Endodermal cell (in vitro differentiated cells): ENCODE measurements around the gene ZNF750. TPM values are rescaled to one million over a fixed set of nuclear protein-coding genes. Genes with fewer than 3 reads are reported as not detected.

Experiments
- DNase-seq: peaks from one replicate; pipeline ENCODE4 v3.0.0-alpha.2; 2017
- H3K27ac ChIP-seq: 2 replicates; pipeline ENCODE4 v1.5.1; 2013; ENCODE audit warnings: mild to moderate bottlenecking, low read depth, low read length, moderate library complexity
- H3K27me3 ChIP-seq: 2 replicates; pipeline ENCODE4 v1.6.1; 2013; ENCODE audit warnings: mild to moderate bottlenecking, low read length, moderate library complexity; ENCODE audit not compliant: insufficient read depth, control insufficient read depth, poor library complexity, severe bottlenecking
- H3K36me3 ChIP-seq: 2 replicates; pipeline ENCODE4 v1.7.0; 2013; ENCODE audit warnings: mild to moderate bottlenecking, low read length, moderate library complexity; ENCODE audit not compliant: control insufficient read depth, insufficient read depth
- H3K4me1 ChIP-seq: one replicate; pipeline ENCODE4 v1.7.0; 2013; ENCODE audit warnings: low read length; ENCODE audit not compliant: control insufficient read depth, insufficient read depth
- H3K4me3 ChIP-seq: 2 replicates; pipeline ENCODE4 v1.5.1; 2013; ENCODE audit warnings: mild to moderate bottlenecking, low read length, moderate library complexity
- H3K9ac ChIP-seq: 2 replicates; pipeline ENCODE4 v1.6.1; 2013; ENCODE audit warnings: mild to moderate bottlenecking, low read length, moderate library complexity; ENCODE audit not compliant: poor library complexity, severe bottlenecking; ENCODE audit errors: extremely low read depth
- H3K9me3 ChIP-seq: 2 replicates; pipeline ENCODE4 v1.6.1; 2013; ENCODE audit warnings: mild to moderate bottlenecking, low read length, moderate library complexity; ENCODE audit not compliant: control insufficient read depth
- H3K27ac Mint-ChIP-seq: 2 replicates; pipeline ENCODE4 v1.8.0; 2020; ENCODE audit warnings: mixed read lengths
- H3K27me3 Mint-ChIP-seq: 2 replicates; pipeline ENCODE4 v1.8.0; 2021; ENCODE audit warnings: mild to moderate bottlenecking, mixed read lengths; ENCODE audit not compliant: insufficient read depth
- H3K36me3 Mint-ChIP-seq: 2 replicates; pipeline ENCODE4 v1.8.0; 2020; ENCODE audit warnings: low read depth, mixed read lengths
- H3K4me1 Mint-ChIP-seq: 2 replicates; pipeline ENCODE4 v1.8.0; 2020; ENCODE audit warnings: mixed read lengths
- H3K4me3 Mint-ChIP-seq: 2 replicates; pipeline ENCODE4 v1.8.0; 2020; ENCODE audit warnings: mild to moderate bottlenecking, moderate library complexity, mixed read lengths
- H3K9me3 Mint-ChIP-seq: 2 replicates; pipeline ENCODE4 v1.8.0; 2020; ENCODE audit warnings: mild to moderate bottlenecking, mixed read lengths
- CTCF ChIP-seq: fragments of 200-600 bp; sonication (generic); conservative IDR thresholded peaks from 2 replicates; pipeline ENCODE4 v1.5.0; 2021; ENCODE audit warnings: antibody characterized with exemption, mild to moderate bottlenecking
- WGBS, 2 experiments: methylation state at CpG; one replicate each; pipeline versions ENCODE4 v1.1.5 to v1.1.7; 2013; ENCODE audit warnings: missing lambda C conversion rate in 2 of 2, mixed read lengths in 1 of 2; ENCODE audit not compliant: insufficient coverage in 1 of 2, insufficient read length in 1 of 2; 5-methylcytosine and 5-hydroxymethylcytosine counted together
- total RNA-seq, 2 donors: library from RNA; stranded (reverse); fragmentation: NEBNext Ultra II Directional in 1 of 2; extraction: Animal tissue kit (Norgen Biotek cat#: 25700) in 1 of 2; gene quantifications; 2 replicates in 1 of 2; 3 replicates in 1 of 2; pipeline ENCODE4 v1.2.1, GENCODE V29; 2021

The ZNF750 gene
- total RNA-seq, 2 donors from 2014 or later, result not detected

GRCh38 chr17:82790391-82790790 is 49.4 kb downstream of the ZNF750 start:
- H3K36me3 Mint-ChIP-seq, result peaks cover 26% of the 10 kb centered on the region
- Histone ChIP-seq H3K36me3 (peaks cover 6% of the 10 kb centered on the region), H3K9me3 (no peaks in the 10 kb centered on the region), H3K9ac (no peak overlapping the region), H3K4me1 (no peaks in the 10 kb centered on the region), H3K4me3 (no peak overlapping the region), H3K27ac (no peak overlapping the region), H3K27me3 (no peaks in the 10 kb centered on the region)
- no peaks in the 10 kb centered on the region for H3K4me1 Mint-ChIP-seq
- no peak for DNase-seq
- no peak overlapping the region for H3K27ac Mint-ChIP-seq
- no peak for TF ChIP-seq CTCF
- H3K4me3 Mint-ChIP-seq, result no peak overlapping the region
- H3K9me3 Mint-ChIP-seq, result no peaks in the 10 kb centered on the region
- no peaks in the 10 kb centered on the region for H3K27me3 Mint-ChIP-seq
- WGBS, 2 experiments, result 93 to 98% methylated on average over 13 of the region's 13 CpGs

GRCh38 chr17:82789806-82790205 is 50.0 kb downstream of the ZNF750 start:
- Mint-ChIP-seq H3K4me1 (no peaks in the 10 kb centered on the region), H3K4me3 (no peak overlapping the region), H3K36me3 (peaks cover 26% of the 10 kb centered on the region), H3K27ac (peak overlapping the region; percentile 72), H3K27me3 (no peaks in the 10 kb centered on the region), H3K9me3 (no peaks in the 10 kb centered on the region)
- H3K4me3 ChIP-seq, result no peak overlapping the region
- H3K9me3 ChIP-seq, result no peaks in the 10 kb centered on the region
- H3K4me1 ChIP-seq, result no peaks in the 10 kb centered on the region
- WGBS, 2 experiments, result 92 to 96% methylated on average over 17 to 18 of the region's 18 CpGs
- peaks cover 6% of the 10 kb centered on the region for H3K36me3 ChIP-seq
- TF ChIP-seq CTCF, result no peak
- H3K9ac ChIP-seq, result no peak overlapping the region
- H3K27ac ChIP-seq, result no peak overlapping the region
- H3K27me3 ChIP-seq, result no peaks in the 10 kb centered on the region
- no peak for DNase-seq

- Histone ChIP-seq H3K9me3 (no peaks in the 10 kb centered on the region), H3K4me3 (no peak overlapping the region), H3K27me3 (no peaks in the 10 kb centered on the region), H3K27ac (no peak overlapping the region), H3K4me1 (no peaks in the 10 kb centered on the region), H3K9ac (no peak overlapping the region), H3K36me3 (peaks cover 13% of the 10 kb centered on the region)
- H3K4me1 Mint-ChIP-seq, result no peaks in the 10 kb centered on the region
- H3K9me3 Mint-ChIP-seq, result no peaks in the 10 kb centered on the region
- H3K4me3 Mint-ChIP-seq, result no peak overlapping the region
- WGBS, 2 experiments, result 95% methylated on average over 13 to 19 of the region's 19 CpGs
- peaks cover 31% of the 10 kb centered on the region for H3K36me3 Mint-ChIP-seq
- no peak for DNase-seq
- TF ChIP-seq CTCF, result no peak
- no peaks in the 10 kb centered on the region for H3K27me3 Mint-ChIP-seq
- peak overlapping the region; percentile 19 for H3K27ac Mint-ChIP-seq
Measured at GRCh38 chr17:82789051-82789592, 50.7 kb downstream of the ZNF750 start.
